HG02885 (cell line): ENCODE data around the gene PIGU.
"Not testable (repeated sequence)": the region's sequence is repeated elsewhere in the genome, so short reads cannot be mapped to it uniquely, and the experiment has no call there.

Source experiments
- ATAC-seq: cut with Tn5 transposase; IDR thresholded peaks from one replicate; pipeline ENCODE4 v1.9.1; 2021; ENCODE audit warnings: mild to moderate bottlenecking; ENCODE audit not compliant: unreplicated experiment, poor library complexity

Gene PIGU

DNA sequence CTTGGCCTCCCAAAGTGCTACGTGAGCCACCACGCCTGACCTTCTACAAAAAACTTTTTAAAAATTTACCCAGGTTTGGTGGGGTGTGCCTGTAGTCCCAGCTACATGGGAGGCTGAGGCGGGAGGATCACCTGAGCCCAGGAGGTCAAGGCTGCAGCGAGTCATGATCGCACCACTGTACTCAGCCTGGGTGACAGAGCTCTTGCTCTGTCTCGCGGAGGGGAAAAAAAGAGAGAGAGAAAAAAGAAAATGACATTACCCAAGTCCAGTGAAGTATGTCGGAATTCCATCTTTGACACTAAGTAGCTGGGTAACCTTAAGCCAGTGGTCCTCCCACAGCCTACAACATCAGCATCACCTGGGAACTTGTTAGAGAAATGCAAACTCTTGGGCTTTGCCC is 137.1 kb downstream of the PIGU start:
- no peak for ATAC-seq

DNA sequence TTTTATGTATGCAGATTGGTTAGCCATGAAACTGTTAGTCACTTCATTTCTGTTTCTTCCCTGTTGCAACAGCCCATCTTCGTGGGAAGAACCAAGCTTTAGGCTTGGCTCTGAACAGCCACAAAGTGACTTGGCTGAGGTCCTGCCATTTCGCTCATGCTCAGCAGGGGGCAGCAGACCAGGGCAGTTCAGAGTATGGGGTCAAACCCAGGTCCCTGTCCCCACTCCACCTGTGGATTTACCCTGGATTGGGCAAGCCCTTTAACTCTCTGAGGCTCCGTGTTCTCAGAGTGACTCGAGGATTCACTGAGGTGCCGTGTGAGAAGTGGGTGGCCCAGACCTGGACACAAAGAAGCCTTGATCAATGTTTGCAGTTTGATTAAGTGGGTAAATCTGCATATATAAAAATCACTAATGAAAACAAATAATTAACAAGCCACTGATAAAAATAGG is 138.2 kb downstream of the PIGU start:
- ATAC-seq: no peak

DNA sequence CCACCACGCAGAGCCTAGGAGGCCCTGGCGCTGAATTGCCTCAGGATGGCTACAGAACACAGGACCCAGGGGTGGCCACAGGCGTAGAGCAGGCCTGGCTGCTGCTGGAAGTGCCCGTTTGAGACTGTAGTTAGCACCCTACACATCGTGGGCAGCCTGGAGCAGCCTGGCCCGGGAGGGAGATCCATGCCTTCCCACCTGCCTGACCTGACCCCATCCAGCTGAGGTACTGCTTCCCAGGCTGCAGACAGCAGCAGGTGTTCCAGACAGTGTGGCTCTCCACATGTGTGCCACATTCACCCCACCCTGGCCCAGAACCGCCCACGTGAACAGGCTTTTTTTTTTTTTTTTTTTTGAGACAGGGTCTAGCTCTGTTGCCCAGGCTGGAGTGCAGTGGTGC is 139.2 kb downstream of the PIGU start:
- no peak for ATAC-seq

DNA sequence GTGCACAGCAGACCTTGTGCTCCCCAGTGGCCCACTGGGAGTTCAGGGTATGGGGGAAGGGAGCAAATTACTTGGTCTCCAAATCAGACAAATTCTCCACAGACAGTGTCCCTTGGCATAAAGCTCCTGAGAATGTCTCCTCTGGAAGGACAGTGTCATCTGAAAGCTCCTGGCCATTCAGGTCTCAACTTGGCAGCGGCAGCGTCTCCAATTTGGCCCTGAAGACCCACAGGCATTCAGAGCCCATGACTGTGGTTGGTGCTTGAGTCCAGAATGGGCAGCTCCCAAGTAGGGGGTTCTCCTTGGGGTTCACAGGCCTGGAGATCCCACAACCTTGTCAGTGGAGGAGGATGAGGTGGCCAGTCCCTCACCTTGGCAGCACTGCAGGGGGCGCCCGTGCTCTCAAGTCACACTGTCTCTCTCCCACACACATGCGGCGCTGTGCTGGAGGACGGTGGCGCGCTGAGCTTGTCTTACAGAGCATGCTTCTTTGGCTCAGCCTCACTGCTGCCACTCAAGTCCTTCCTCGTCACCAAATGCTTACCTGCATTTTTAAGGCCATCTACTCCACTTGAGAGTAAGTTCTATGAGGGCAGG is 140.0 kb downstream of the PIGU start:
- no peak for ATAC-seq

DNA sequence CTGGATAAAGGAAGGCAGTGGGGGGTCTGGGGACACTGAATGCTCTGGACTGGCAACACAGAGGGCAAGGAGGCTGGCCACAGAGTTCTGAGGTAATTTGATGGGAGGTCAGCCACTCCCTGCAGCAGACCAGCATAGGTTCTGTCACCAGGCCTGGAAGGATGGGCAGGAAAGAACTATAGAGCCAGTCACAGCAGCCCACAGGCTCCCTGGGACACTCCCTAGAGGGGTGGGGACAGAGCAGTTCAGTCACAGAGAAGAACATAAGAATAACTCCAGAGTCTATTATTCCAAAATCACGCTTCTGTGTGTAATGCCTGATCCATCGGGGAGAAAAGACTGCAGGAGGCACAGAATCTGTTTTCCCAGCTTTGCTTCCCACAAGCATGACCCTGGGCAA is 141.0 kb downstream of the PIGU start:
- no peak for ATAC-seq

DNA sequence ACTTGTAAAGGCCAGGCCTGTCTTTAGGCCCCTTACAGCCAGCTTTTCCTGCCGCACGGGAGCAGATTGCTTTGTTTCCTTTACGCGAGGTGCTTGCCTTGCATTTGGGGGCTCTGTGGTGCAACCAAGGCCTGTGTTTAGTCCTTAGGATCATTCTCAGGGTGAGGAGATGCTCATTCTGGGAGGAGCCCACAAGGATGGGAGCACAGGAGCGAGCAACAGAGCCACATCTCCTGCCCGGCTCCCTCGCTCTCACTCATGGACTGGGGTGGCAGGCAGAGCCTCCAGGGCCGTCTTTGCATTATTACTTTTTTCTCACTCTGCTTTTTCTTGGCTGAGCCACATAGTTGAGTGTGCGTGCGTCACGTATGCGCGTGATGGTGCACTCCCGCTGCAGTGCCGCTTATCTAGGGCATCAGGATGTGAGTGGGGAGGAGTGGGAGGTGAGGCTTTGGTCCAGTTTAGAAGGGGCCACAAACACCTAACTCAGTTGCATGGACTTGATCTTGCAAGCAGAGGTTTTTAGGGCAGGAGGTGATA is 141.5 kb downstream of the PIGU start:
- ATAC-seq: no peak

DNA sequence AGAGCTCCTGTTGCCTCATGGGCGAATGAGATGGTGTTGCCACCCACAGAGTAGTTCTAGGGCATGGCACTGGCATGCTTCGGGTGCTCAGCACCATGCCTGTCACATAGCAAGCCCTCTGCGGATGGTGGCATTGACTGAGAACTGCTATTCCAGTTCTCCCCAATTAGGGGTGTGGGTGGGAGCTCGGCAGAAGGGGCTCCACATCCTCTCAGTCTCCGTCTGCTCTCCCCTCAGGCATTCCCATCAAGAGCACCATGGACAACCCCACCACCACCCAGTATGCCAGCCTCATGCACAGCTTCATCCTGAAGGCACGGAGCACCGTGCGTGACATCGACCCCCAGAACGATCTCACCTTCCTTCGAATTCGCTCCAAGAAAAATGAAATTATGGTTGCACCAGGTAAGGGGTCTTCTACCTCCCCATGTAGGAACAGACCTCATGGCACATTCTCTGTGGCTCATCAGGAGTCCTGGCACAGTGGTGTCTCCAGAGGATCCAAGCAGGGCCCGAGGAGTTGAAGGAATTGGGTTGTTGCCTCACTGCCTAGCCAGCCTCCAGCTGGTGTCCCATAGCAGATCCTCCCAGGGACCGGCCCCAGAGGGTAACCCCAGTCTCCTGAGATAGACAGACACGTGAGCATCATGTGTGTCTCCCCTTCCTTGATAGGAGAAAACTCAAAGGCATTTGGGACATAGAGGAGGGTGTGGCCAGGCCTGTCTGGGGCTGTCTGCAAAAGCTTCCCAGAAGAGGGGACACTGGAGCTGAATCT is 142.3 kb downstream of the PIGU start:
- no peak for ATAC-seq

DNA sequence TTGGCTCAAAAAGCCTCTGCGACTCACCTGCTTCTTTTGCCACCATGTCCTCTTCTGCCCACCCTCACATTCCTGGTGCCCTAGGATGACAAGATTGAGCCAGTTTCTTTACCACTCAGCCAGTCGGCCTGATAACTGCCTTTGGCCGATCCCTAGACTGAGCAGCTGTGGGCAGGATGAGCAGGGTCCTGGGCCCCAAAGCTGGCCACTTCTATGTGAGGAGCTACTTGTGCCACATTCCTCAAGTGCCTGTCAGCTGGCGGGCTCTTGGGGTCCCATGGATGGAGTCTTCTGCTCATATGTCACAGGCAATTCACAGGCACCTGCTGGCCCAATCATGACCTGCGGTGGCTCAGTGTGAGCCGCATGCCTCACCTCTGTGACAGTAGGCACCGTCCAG is 144.1 kb downstream of the PIGU start:
- no peak for ATAC-seq

DNA sequence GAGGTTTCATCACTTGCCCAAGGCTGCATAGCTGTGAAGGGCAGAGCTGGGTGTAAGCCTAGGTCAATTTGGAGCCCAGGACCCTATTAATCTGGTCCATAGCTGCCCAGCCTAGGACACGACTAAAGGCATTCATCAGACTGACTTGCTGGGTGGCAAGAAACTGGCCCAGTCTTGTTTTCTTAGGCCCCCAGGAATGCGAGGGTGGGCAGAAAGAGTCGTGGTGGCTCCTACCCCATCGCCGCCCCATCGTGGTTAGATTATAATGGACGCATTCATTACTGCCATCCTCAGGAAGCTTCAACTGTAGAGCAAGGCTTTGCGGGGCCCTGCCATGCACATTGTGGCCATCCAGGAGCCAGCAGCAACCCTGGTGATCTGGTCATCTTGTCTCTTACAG is 144.6 kb downstream of the PIGU start:
- ATAC-seq: no peak

DNA sequence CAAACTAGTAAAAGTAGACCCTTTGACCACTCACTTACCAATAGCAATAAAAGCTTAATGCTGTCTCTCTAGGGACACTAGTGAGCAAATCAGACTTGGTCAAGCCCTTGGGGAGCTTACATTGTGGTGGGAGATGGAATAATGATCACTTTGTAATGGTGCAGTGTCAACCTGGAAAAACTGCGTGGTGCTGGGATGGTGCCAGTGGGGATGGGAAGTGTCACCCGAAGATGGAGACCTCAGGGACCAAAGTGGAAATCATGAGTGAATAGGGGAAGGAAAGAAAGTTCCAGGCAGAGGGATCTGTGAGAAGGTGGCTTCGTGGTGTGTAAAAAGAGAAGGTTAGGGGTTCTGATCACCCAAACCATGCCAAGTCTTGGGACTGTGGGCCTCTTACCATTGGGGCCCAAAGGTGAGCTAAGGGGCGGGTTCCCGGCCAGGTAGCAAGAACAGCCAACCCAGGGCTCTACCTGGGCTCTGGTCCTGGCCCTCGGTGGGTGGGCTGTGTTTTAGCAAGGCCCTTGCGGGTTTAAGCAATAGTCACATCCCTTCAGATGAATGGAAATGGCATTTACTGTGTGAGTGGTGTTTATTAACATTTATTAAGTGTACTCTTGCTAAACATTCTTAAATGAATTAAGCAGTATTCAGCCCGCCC is 145.2 kb downstream of the PIGU start:
- no peak for ATAC-seq

DNA sequence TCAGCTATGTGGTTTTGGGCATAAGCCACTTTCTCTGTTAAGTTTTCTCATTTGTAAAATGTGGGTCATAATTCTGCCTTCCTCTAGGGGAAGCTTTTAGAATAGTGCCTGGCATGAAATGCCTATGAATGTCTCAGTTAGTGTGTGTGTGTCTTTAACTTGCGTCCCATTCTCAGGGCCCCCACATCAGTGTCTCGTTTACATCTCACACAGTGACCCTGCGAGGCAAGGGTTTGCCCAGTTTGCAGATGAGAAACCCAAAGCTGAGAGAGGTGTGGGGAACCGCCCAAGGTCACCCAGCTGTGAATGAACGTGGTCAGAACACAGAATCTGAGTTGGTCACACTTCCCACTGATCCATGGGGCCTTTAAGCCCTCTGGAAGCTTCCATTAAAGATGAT is 146.6 kb downstream of the PIGU start:
- no peak for ATAC-seq

DNA sequence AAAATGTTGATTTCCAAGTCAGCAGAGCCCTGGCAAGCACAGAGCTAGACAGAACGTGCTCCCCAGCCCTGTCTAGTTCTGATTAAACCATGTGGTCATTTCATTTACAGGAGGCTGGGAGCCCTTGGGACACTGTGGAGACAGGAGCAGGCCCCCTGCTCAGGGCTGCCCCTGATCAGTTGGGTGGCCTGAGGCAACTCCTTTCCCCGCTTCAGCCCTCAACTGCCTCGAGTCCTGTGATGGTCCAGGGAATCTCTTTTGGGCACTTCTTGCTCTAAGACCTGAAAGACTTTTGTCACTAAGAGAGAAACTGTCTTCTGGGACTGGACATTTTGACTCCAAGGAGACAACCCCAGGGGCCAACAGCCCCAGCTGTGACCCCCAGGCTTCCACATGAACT is 147.2 kb downstream of the PIGU start:
- no peak for ATAC-seq

DNA sequence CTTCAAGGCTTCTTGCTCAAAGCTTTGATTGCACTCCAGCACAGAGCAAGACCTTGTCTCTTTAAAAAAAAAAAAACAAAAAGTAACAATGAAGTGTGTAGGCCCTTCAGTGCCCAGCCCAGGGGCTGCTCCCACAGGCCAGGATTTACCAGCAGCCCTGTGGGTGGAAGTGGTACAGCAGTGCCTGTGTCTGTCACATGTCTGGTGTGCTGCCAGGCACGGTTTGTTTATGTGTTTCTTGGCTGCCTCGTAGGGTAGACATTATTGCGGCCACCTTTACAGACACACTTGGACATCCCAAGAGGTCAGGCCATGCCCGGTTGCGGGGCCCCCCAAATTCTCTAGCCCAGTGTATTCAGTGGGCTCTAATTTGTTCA is 148.0 kb downstream of the PIGU start:
- ATAC-seq: no peak

DNA sequence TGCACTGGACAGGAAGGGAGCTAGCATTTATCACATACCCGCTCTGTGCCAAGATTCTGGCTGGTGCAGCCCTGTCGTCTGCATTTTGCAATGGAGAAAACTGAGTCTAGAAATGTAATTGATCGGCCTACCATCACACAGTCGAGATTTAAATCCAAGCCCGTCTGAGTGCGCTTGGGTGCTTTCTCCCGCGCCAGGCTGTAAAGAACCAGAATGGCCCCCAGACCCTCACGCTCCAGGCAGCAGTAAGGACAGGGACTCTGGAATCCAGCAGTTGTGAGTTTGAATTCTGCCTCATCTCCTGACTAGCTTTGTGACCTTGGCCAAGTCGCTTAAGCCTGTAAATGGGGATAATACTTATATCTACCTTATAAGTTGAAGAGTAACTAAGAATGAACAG is 149.9 kb downstream of the PIGU start:
- ATAC-seq: no peak

DNA sequence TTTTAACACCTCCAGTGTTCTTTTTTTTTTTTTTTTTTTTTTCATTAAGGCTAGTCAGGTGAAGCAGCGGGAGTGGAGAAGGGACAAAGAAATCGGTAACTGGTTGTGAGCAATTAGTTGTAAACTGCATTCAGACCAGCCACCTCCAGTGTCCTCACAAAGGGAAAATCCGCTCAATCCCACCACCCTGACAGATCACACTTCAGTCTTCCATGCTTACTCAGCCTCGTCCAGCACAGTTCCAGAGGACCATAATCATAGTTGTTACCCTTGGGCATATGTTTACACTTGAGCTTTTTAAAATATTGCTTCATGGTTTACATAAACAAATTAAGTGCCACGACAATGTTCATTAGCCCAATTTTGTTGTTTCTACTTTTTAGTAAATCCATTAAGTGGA is 150.4 kb downstream of the PIGU start:
- no peak for ATAC-seq

DNA sequence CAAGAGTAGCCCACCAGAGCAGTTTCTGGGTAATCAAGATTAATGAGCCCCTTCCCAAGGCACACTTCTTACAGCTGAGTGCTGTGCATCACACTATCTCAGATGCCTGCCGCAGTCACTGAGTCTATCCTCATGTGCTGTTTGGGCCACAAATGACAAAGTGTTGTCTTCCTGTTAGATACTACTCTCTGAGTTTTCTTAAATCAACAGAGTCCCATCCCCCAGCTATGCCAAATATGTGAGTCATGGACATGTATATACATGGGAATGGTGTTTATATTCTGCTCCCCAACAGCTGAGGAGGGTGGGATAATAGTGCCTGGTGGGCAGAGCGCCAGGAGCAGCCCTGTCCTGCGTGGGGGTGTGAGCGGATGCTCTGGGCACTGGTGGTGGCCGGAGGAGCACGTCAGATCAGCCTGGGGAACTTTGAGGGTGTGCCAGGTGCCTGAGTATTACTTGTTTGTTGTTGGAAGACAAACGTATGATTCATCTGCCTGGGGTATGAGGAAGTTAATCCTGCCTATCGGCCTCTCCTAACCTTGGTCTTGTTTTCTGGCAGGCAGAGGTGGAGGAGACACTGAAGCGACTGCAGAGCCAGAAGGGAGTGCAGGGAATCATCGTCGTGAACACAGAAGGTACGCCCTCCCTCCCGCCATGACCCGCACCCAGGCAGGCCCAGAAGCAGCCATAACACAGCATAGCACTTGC is 151.0 kb downstream of the PIGU start:
- no peak for ATAC-seq

DNA sequence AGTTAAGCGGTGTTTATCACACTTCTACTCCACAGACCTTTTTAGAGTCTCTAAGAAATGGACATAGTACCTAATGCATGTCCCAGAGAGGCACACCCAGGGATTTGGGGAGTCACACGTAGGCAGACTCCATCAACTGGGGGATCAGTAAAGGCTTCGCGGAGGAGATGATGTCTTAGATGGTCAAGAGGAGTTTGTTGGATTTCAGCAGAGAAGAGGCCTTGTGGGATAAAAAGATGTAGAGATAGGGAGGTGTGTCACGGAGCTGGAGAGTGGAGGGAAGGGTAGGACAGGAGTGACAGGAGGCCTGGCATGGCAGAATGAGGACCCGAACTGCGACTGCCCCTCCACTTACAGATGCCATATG is 151.6 kb downstream of the PIGU start:
- ATAC-seq: no peak

DNA sequence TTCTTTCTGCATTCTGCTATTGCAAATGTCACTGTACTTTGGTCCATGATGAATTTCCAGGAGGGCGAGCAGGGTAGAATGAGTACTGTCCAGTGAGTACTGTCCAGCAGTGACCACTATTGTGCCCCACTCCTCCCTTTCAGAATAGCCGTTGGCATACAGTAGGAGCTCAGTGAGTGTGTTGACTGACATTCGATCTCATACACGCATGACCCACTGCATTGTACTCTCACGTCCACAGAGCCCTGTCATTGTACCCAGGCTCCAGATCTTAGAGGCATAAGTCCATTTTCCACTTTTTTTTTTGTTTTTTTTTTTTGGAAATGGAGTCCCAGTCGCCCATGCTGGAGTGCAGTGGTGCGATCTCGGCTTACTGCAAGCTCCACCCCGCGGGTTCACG is 152.5 kb downstream of the PIGU start:
- ATAC-seq: no peak

DNA sequence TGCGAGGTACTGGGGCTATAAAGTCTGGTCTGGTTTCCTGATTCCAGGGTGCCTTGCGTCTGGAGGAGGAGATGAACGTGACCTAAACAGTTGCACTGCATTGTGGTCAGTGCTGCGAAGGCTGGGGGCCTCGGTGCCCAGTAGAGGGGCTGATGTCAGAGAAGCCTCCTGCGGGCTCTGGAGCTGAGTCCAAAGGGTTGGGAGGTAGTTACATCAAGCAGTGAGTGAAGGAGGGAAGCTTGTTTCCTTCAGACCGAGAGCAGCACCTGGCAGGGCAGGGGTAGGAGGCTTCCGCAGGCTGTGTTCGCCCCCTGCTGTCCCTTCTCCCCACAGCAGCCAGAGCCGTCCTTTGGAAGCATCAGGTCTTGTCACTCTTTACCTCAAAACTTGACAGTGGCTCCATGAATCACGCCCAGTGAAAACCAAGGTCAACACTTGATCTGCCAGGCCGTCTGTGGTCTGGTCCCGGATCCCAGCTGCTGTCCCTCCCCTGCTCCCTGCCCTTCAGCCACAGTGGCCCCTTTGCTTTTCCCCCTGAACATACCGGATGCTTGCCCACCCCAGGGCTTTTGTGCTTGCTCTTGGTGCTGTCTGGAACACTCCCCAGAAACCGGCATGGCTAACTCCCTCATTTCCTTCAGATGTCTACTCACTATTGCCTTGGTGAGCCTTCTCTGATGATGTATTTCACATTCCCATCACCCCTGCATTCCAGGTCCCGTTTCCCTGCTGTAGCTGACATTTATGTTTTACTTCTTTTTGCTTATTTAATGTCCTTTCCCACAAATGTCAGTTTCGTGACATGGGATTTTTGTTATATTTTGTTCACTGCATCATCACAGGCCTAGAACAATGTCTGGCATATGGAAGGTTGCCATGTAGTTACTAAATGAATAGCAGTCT is 153.7 kb downstream of the PIGU start:
- no peak for ATAC-seq

DNA sequence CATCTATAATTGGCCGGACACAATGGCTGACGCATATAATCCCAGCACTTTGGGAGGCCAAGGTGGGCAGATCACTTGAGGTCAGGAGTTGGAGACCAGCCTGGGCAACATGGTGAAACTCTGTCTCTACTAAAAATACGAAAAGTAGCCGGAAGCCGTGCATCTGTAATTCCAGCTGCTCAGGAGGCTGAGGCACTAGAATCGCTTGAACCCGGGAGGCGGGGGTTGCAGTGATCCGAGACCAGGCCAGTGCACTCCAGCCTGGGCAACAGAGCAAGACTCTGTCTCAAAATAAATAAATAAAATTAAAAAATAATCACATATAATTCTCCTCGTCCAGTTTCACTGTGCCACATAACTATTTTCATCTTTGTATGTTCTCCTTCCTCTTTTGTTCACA is 157.1 kb downstream of the PIGU start:
- ATAC-seq: not testable (repeated sequence)
